Measurements from ENCODE around the gene STEEP1.

GRCh38 chrX:119583431-119584059, 18.3 kb upstream of the STEEP1 start:
- TF ChIP-seq CTCF (IDR thresholded peaks at IDR 0.05; ENCODE audit: insufficient read depth, low read length, poor library complexity, severe bottlenecking) (no peak), EZH2phosphoT487 (conservative IDR thresholded peaks at IDR 0.05; ENCODE audit: low read length) (no peak)

Data from SU-DHL-6 (cell line).